ENCODE results near the gene AACS.

- TF ChIP-seq CTCF (conservative IDR thresholded peaks at IDR 0.05; ENCODE audit: low read depth, low read length) (no peak), EZH2 (IDR thresholded peaks at IDR 0.05; ENCODE audit: borderline replicate concordance, low read depth, low read length, poor library complexity, severe bottlenecking) (no peak)
Observed at GRCh38 chr12:125089083-125089482, 23.8 kb downstream of the AACS start.
